ENCODE results near the gene ADAT1. TPM values are rescaled to one million over a fixed set of nuclear protein-coding genes. Genes with fewer than 3 reads are reported as not detected.

ADAT1 gene
- total and polyA plus RNA-seq, 2 of the 13 experiments (the other 11 are each of a cell fraction or from before 2014, with no cell fraction given): 18.4 to 40.8 TPM

DNA sequence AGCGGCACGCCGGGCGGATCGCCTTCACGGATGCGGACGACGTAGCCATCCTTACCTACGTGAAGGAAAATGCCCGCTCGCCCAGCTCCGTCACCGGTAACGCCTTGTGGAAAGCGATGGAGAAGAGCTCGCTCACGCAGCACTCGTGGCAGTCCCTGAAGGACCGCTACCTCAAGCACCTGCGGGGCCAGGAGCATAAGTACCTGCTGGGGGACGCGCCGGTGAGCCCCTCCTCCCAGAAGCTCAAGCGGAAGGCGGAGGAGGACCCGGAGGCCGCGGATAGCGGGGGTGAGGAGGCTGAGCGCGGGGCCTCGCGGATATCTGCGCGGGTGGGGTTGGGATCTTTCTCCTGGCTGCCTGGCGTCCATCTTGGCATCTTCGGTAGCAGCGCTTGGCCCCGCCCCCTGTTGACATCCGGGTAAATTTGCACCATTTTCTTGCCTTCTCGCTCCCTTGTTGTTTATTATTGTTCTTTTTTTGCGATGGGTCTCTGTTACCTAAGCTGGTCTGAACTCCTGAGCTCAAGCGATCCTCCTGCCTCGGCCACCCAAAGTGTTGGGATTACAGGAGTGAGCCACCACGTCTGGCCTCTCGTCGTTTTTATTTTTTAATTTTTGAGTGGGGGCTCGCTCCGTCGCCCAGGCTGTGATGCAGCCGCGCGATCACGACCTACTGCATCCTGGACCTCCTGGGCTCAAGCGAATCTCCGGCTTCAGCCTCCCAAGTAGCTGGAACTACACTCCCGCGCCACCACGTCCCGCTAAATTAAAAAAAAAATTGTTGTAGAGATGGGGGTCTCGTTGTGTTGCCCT lies 25.4 kb upstream of the ADAT1 start (continued):
- TF ChIP-seq SP1 (IDR thresholded peaks at IDR 0.05) (no peak), SP1 (CRISPR knock-in tag; IDR thresholded peaks at IDR 0.05) (peak; percentile 48; the same call in 1 of the 2 replicates), YEATS2 (CRISPR knock-in tag; IDR thresholded peaks at IDR 0.05; ENCODE audit: borderline replicate concordance) (peak; percentile 83; the same call in 1 of the 2 replicates), ZNF329 (CRISPR knock-in tag; IDR thresholded peaks at IDR 0.05; ENCODE audit: low read depth) (no peak; the same call in 1 of the 2 replicates), ZNF724P (CRISPR knock-in tag; IDR thresholded peaks at IDR 0.05; ENCODE audit: borderline replicate concordance) (no peak; the same call in 1 of the 2 replicates), GTF3A (CRISPR knock-in tag; conservative IDR thresholded peaks at IDR 0.05) (no peak), JUN (CRISPR knock-in tag; IDR thresholded peaks at IDR 0.05) (no peak), ZNF552 (CRISPR knock-in tag; IDR thresholded peaks at IDR 0.05; ENCODE audit: borderline replicate concordance) (no peak), MAZ (IDR thresholded peaks at IDR 0.05; ENCODE audit: borderline replicate concordance, low read depth, low read length) (peak; percentile 25; the same call in 1 of the 2 replicates), MAZ (CRISPR knock-in tag; IDR thresholded peaks at IDR 0.05; ENCODE audit: low read depth) (0 out of 2 replicates have a peak, but pooled peaks have one; percentile 14), HMG20B (CRISPR knock-in tag; conservative IDR thresholded peaks at IDR 0.05) (no peak; the same call in 1 of the 2 replicates), HNRNPUL1 (IDR thresholded peaks at IDR 0.05; ENCODE audit: low read depth, low read length) (no peak), NBN (conservative IDR thresholded peaks at IDR 0.05) (no peak)
- TF ChIP-seq, protein P1, sequence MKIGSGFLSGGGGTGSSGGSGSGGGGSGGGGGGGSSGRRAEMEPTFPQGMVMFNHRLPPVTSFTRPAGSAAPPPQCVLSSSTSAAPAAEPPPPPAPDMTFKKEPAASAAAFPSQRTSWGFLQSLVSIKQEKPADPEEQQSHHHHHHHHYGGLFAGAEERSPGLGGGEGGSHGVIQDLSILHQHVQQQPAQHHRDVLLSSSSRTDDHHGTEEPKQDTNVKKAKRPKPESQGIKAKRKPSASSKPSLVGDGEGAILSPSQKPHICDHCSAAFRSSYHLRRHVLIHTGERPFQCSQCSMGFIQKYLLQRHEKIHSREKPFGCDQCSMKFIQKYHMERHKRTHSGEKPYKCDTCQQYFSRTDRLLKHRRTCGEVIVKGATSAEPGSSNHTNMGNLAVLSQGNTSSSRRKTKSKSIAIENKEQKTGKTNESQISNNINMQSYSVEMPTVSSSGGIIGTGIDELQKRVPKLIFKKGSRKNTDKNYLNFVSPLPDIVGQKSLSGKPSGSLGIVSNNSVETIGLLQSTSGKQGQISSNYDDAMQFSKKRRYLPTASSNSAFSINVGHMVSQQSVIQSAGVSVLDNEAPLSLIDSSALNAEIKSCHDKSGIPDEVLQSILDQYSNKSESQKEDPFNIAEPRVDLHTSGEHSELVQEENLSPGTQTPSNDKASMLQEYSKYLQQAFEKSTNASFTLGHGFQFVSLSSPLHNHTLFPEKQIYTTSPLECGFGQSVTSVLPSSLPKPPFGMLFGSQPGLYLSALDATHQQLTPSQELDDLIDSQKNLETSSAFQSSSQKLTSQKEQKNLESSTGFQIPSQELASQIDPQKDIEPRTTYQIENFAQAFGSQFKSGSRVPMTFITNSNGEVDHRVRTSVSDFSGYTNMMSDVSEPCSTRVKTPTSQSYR (CRISPR knock-in tag; IDR thresholded peaks at IDR 0.05; ENCODE audit: borderline replicate concordance): peak; percentile 38; the same call in 1 of the 2 replicates
- TF ChIP-seq, protein P2, sequence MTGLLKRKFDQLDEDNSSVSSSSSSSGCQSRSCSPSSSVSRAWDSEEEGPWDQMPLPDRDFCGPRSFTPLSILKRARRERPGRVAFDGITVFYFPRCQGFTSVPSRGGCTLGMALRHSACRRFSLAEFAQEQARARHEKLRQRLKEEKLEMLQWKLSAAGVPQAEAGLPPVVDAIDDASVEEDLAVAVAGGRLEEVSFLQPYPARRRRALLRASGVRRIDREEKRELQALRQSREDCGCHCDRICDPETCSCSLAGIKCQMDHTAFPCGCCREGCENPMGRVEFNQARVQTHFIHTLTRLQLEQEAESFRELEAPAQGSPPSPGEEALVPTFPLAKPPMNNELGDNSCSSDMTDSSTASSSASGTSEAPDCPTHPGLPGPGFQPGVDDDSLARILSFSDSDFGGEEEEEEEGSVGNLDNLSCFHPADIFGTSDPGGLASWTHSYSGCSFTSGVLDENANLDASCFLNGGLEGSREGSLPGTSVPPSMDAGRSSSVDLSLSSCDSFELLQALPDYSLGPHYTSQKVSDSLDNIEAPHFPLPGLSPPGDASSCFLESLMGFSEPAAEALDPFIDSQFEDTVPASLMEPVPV (CRISPR knock-in tag; IDR thresholded peaks at IDR 0.05): 0 out of 2 replicates have a peak, but pooled peaks have one; percentile 8
- TF ChIP-seq, protein P3, sequence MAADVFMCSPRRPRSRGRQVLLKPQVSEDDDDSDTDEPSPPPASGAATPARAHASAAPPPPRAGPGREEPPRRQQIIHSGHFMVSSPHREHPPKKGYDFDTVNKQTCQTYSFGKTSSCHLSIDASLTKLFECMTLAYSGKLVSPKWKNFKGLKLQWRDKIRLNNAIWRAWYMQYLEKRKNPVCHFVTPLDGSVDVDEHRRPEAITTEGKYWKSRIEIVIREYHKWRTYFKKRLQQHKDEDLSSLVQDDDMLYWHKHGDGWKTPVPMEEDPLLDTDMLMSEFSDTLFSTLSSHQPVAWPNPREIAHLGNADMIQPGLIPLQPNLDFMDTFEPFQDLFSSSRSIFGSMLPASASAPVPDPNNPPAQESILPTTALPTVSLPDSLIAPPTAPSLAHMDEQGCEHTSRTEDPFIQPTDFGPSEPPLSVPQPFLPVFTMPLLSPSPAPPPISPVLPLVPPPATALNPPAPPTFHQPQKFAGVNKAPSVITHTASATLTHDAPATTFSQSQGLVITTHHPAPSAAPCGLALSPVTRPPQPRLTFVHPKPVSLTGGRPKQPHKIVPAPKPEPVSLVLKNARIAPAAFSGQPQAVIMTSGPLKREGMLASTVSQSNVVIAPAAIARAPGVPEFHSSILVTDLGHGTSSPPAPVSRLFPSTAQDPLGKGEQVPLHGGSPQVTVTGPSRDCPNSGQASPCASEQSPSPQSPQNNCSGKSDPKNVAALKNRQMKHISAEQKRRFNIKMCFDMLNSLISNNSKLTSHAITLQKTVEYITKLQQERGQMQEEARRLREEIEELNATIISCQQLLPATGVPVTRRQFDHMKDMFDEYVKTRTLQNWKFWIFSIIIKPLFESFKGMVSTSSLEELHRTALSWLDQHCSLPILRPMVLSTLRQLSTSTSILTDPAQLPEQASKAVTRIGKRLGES (CRISPR knock-in tag; IDR thresholded peaks at IDR 0.05; ENCODE audit: borderline replicate concordance): no peak
- TF ChIP-seq, protein P4, sequence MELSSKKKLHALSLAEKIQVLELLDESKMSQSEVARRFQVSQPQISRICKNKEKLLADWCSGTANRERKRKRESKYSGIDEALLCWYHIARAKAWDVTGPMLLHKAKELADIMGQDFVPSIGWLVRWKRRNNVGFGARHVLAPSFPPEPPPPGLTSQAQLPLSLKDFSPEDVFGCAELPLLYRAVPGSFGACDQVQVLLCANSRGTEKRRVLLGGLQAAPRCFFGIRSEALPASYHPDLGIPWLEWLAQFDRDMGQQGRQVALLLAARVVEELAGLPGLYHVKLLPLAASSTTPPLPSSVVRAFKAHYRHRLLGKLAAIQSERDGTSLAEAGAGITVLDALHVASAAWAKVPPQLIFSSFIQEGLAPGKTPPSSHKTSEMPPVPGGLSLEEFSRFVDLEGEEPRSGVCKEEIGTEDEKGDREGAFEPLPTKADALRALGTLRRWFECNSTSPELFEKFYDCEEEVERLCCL (CRISPR knock-in tag; IDR thresholded peaks at IDR 0.05; ENCODE audit: borderline replicate concordance): no peak
- TF ChIP-seq, protein P5, sequence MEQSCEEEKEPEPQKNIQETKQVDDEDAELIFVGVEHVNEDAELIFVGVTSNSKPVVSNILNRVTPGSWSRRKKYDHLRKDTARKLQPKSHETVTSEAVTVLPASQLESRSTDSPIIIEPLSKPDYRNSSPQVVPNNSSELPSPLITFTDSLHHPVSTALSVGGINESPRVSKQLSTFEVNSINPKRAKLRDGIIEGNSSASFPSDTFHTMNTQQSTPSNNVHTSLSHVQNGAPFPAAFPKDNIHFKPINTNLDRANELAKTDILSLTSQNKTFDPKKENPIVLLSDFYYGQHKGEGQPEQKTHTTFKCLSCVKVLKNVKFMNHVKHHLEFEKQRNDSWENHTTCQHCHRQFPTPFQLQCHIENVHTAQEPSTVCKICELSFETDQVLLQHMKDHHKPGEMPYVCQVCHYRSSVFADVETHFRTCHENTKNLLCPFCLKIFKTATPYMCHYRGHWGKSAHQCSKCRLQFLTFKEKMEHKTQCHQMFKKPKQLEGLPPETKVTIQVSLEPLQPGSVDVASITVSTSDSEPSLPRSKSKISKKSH (CRISPR knock-in tag; IDR thresholded peaks at IDR 0.05; ENCODE audit: borderline replicate concordance): no peak; the same call in 1 of the 2 replicates
